ENCODE measurements around the gene AFF3. TPM values are rescaled to one million over a fixed set of nuclear protein-coding genes. Genes with fewer than 3 reads are reported as not detected.

The AFF3 gene
- total and polyA plus RNA-seq, 2 of the 4 experiments (the other 2 are of a cell fraction), result 12.9 to 14.3 TPM

DNA sequence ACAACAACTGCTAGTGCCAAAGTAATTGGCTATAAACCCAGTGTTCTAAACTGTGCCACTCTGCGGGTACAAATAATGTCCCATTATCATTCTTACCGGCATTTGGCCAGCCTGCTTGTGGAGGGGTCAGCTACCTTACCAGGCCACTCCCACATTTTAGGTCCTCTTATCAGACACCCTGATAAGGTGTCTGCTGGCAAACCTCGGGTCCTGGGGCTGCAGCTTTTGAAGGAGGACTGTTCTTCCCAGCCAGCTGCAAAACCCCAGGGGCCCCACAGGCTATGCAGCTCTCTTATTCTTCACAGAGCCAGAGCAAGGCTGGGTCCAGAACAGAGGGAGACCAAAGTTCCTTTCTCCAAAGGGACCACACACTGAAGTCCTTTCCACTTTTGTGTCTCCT is 394.5 kb downstream of the AFF3 start:
- H2BK20ac ChIP-seq (ENCODE audit: low read depth, low read length), result no peak overlapping the region
- no peaks in the 10 kb centered on the region for H3K27me3 ChIP-seq (ENCODE audit: control insufficient read depth, insufficient read depth, low read length)
- H3K14ac ChIP-seq (replicated peaks; ENCODE audit: low read depth, low read length), result no peak overlapping the region
- no peaks in the 10 kb centered on the region for H3K9me3 ChIP-seq (ENCODE audit: control insufficient read depth, insufficient read depth, low read length)
- no peak overlapping the region for H3K56ac ChIP-seq (ENCODE audit: extremely low read depth, insufficient read depth, low read length)
- POLR2A ChIA-PET (ENCODE audit: unreplicated experiment), result no interaction called here
- H3K4me3 ChIP-seq (ENCODE audit: insufficient read depth, low read depth, low read length), result no peak overlapping the region
- no peak for DNase-seq
- TF ChIP-seq RCOR1 (IDR thresholded peaks at IDR 0.05; ENCODE audit: insufficient replicate concordance, low read length) (no peak), MAFK (IDR thresholded peaks at IDR 0.05; ENCODE audit: low read depth, low read length) (no peak)
- peaks cover 6% of the 10 kb centered on the region for H3K36me3 ChIP-seq (ENCODE audit: control insufficient read depth, insufficient read depth, low read length)
- no peak overlapping the region for H4K91ac ChIP-seq (ENCODE audit: insufficient read depth, low read depth, low read length)
- H4K20me1 ChIP-seq (ENCODE audit: insufficient read depth, low read length), result no peaks in the 10 kb centered on the region
- in situ Hi-C loops (cut with MboI; ENCODE audit: low sequenced_read_pairs), result no loop called here
- no peak overlapping the region for H3K9ac ChIP-seq (ENCODE audit: low read depth, low read length)
- no TSS peak for BruUV-seq (replicated peaks)
- H2BK120ac ChIP-seq (ENCODE audit: low read depth, low read length), result no peak overlapping the region
- H3K18ac ChIP-seq (ENCODE audit: low read depth, low read length), result no peak overlapping the region
- H3K4me1 ChIP-seq (ENCODE audit: control insufficient read depth, insufficient read depth, low read length), result no peaks in the 10 kb centered on the region
- H2AK9ac ChIP-seq (replicated peaks; ENCODE audit: low read depth, low read length, poor library complexity), result no peak overlapping the region
- dilution Hi-C loops (cut with HindIII; ENCODE audit: low sequenced_read_pairs, unreplicated experiment), result no loop called here
- no peak for ATAC-seq (ENCODE audit: low read depth)
- H2AFZ ChIP-seq (replicated peaks; ENCODE audit: low read length, poor library complexity), result no peak overlapping the region
- CTCF ChIA-PET, result interaction anchor here (0.9 kb wide), 1 partner anchor 23 kb away, joined by 3 read pairs; no protein-coding TSS in a partner anchor
- intact Hi-C loops (cut with micrococcal nuclease), result no loop called here
- no peak overlapping the region for H2BK5ac ChIP-seq (ENCODE audit: low read depth, low read length, poor library complexity, severe bottlenecking)
- no peaks in the 10 kb centered on the region for H3K79me1 ChIP-seq (ENCODE audit: low read depth in 1 of 2, low read length in 2 of 2)
- 0 out of 2 replicates have a peak overlapping the region, but pooled peaks have one; percentile 44 for H2AK5ac ChIP-seq (ENCODE audit: low read depth, low read length)
- no CpG with 5 or more reads among the region's 3 CpGs for WGBS, 2 experiments (ENCODE audit: extremely low coverage in 2 of 2, insufficient read length in 1 of 2)
- H3K23ac ChIP-seq (ENCODE audit: low read depth, low read length), result no peak overlapping the region
- no peak overlapping the region for H2BK15ac ChIP-seq (ENCODE audit: low read depth, low read length)
- no peak overlapping the region for H3K27ac ChIP-seq (ENCODE audit: insufficient read depth, low read length)
- H3K4ac ChIP-seq (ENCODE audit: low read depth, low read length), result no peak overlapping the region
- no peak overlapping the region for H4K5ac ChIP-seq (ENCODE audit: low read depth, low read length)
- no peaks in the 10 kb centered on the region for H3K9me1 ChIP-seq (ENCODE audit: insufficient read depth, low read length)
- H3K4me2 ChIP-seq (ENCODE audit: low read depth, low read length), result no peak overlapping the region
- H4K8ac ChIP-seq (ENCODE audit: low read depth in 2 of 2, low read length in 2 of 2), result no peak overlapping the region

Data from IMR-90 (cell line).